K562 (cell line): ENCODE data around the gene P4HTM. TPM values are rescaled to one million over a fixed set of nuclear protein-coding genes. Genes with fewer than 3 reads are reported as not detected.

Experiments
- BRD9 ChIP-seq: fragments of 450-650 bp; IDR thresholded peaks from 2 replicates; pipeline ENCODE4 v1.6.1; 2018; ENCODE audit warnings: low read depth; ENCODE audit not compliant: partially characterized antibody
- ETV5 ChIP-seq: sonication (generic); formaldehyde crosslinking; IDR thresholded peaks from 2 replicates; pipeline ENCODE4 v1.4.0; 2020; ENCODE audit warnings: low read depth, mild to moderate bottlenecking, missing genetic modification reagents
- JUNB ChIP-seq: fragments of 450-650 bp; formaldehyde crosslinking; conservative IDR thresholded peaks from 2 replicates; pipeline ENCODE4 v1.4.0; 2020; ENCODE audit warnings: mild to moderate bottlenecking
- MBD2 ChIP-seq: sonication (generic); IDR thresholded peaks from 2 replicates; pipeline ENCODE4 v1.6.1; 2016; ENCODE audit warnings: low read depth, borderline replicate concordance
- MCM5 ChIP-seq: fragments of 450-650 bp; IDR thresholded peaks from 2 replicates; pipeline ENCODE4 v1.6.1; 2016; ENCODE audit warnings: low read depth
- NBN ChIP-seq: fragments of 450-650 bp; IDR thresholded peaks from 2 replicates; pipeline ENCODE4 v1.6.1; 2016; ENCODE audit warnings: low read depth, mild to moderate bottlenecking
- NCOA6 ChIP-seq: fragments of 450-650 bp; IDR thresholded peaks from 2 replicates; pipeline ENCODE4 v1.6.1; 2017; ENCODE audit warnings: mild to moderate bottlenecking
- NFYB ChIP-seq: IDR thresholded peaks from 2 replicates; pipeline ENCODE4 v1.6.1; 2011; ENCODE audit warnings: mild to moderate bottlenecking, moderate library complexity; ENCODE audit not compliant: insufficient read length; ENCODE audit errors: extremely low read depth
- NONO ChIP-seq, 2 experiments: fragments of 200-400 bp in 1 of 2; fragments of 450-650 bp in 1 of 2; formaldehyde crosslinking in 1 of 2; IDR thresholded peaks; 2 replicates each; pipeline ENCODE4 v1.6.1; 2017; ENCODE audit warnings: low read depth in 2 of 2, mild to moderate bottlenecking in 2 of 2, moderate library complexity in 2 of 2, low read length in 1 of 2
- PCBP2 ChIP-seq: fragments of 200-400 bp; formaldehyde crosslinking; IDR thresholded peaks from 2 replicates; pipeline ENCODE4 v1.6.1; 2018; ENCODE audit warnings: low read length, low read depth, mild to moderate bottlenecking, moderate library complexity; ENCODE audit not compliant: poor library complexity, severe bottlenecking
- ZKSCAN3 ChIP-seq: fragments of 250-450 bp; sonication (Bioruptor Pico); IDR thresholded peaks from 2 replicates; pipeline ENCODE4 v1.4.0; 2020
- ZNF12 ChIP-seq: sonication (generic); formaldehyde crosslinking; IDR thresholded peaks from 2 replicates; pipeline ENCODE4 v1.4.0; 2020; ENCODE audit warnings: mild to moderate bottlenecking, missing genetic modification reagents
- ZSCAN29 ChIP-seq: fragments of 450-650 bp; IDR thresholded peaks from 2 replicates; pipeline ENCODE4 v1.6.1; 2017
- polyA plus RNA-seq, 8 experiments: library from polyadenylated mRNA; depleted of rRNA in 4 of 8; stranded (reverse) in 5 of 8; unstranded in 3 of 8; fragments of >200 nt; fragmentation: Nextera tagmentation in 2 of 8; fragmentation: Illumina TruSeq in 1 of 8; extraction: Ambion mirVana in 2 of 8; extraction: Trizol in 1 of 8; gene quantifications; 2 replicates each; pipeline versions ENCODE4 v1.2.1 to v1.2.3, GENCODE V29; 2011 to 2014; ENCODE audit warnings: inconsistent platforms in 1 of 8, missing spikeins in 1 of 8
- total RNA-seq, 7 experiments: library from RNA; depleted of rRNA in 6 of 7; stranded (reverse); fragments of >200 nt in 6 of 7; fragmentation: Illumina TruSeq in 2 of 7; extraction: Trizol in 2 of 7; gene quantifications; 2 replicates each; pipeline versions ENCODE4 v1.2.1 to v1.2.3, GENCODE V29; 2011 to 2021; ENCODE audit warnings: low replicate concordance in 1 of 7
- TF ChIP-seq, protein P1 (sequence below): fragments of 250-450 bp; sonication (Bioruptor Pico); IDR thresholded peaks from 2 replicates; pipeline ENCODE4 v1.5.0; 2021; ENCODE audit warnings: mild to moderate bottlenecking, borderline replicate concordance
- TF ChIP-seq, protein P2 (sequence below): fragments of 250-450 bp; sonication (Bioruptor Pico); IDR thresholded peaks from 2 replicates; pipeline ENCODE4 v1.4.0; 2020
- TF ChIP-seq, protein P3 (sequence below): fragments of 450-650 bp; IDR thresholded peaks from 2 replicates; pipeline ENCODE4 v1.6.1; 2018; ENCODE audit not compliant: partially characterized antibody

Gene P4HTM
- total and polyA plus RNA-seq, 9 of the 15 experiments (the other 6 are each of a cell fraction or from before 2014, with no cell fraction given): 0.09 to 0.66 (median 0.25) TPM; not detected in 2

DNA sequence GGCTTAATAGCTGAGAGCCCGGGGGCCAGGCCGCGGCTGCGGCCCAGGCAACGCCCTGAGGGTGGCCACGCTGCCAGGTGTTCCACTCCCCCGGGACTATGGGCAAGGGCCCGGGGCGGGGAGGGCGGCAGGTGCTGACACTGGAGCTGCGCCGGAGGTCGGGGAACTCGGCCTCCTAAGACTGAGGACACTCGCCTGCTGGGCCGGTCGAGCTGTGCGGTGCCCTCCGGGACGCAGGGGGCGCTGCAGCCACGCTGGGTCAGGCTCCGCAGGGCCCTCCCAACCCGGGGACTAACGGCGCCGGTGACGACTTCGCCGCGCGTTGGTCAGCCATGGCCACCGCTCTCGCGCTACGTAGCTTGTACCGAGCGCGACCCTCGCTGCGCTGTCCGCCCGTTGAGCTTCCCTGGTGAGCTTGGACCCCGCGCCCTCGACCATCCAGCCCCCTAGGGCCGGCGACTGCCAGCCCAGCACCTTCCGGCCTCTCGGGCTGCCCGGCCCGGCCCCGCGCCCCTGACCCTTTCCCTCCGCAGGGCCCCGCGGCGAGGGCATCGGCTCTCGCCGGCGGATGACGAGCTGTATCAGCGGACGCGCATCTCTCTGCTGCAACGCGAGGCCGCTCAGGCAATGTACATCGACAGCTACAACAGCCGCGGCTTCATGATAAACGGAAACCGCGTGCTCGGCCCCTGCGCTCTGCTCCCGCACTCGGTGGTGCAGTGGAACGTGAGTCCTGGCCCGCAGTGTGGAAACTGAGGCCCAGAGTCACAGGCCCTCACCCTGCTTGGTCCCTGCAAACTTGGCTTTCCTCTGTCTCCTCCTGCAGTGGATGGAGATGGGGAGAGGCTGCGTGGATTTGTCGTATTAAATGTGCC, 32.0 kb downstream of the P4HTM start, which contains the start of gene NDUFAF3 (continued):
- TF ChIP-seq ZKSCAN3: no peak
- TF ChIP-seq NCOA6: no peak
- TF ChIP-seq, protein P1, sequence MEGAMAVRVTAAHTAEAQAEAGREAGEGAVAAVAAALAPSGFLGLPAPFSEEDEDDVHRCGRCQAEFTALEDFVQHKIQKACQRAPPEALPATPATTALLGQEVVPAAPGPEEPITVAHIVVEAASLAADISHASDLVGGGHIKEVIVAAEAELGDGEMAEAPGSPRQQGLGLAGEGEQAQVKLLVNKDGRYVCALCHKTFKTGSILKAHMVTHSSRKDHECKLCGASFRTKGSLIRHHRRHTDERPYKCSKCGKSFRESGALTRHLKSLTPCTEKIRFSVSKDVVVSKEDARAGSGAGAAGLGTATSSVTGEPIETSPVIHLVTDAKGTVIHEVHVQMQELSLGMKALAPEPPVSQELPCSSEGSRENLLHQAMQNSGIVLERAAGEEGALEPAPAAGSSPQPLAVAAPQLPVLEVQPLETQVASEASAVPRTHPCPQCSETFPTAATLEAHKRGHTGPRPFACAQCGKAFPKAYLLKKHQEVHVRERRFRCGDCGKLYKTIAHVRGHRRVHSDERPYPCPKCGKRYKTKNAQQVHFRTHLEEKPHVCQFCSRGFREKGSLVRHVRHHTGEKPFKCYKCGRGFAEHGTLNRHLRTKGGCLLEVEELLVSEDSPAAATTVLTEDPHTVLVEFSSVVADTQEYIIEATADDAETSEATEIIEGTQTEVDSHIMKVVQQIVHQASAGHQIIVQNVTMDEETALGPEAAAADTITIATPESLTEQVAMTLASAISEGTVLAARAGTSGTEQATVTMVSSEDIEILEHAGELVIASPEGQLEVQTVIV (CRISPR knock-in tag): no peak
- no peak for TF ChIP-seq MCM5
- no peak for TF ChIP-seq ZSCAN29
- peak; percentile 39; the same call in 1 of the 2 replicates for TF ChIP-seq MBD2
- TF ChIP-seq ZNF12 (CRISPR knock-in tag): peak; percentile 26; the same call in 1 of the 2 replicates
- no peak for TF ChIP-seq PCBP2
- no peak for TF ChIP-seq JUNB (CRISPR knock-in tag)
- TF ChIP-seq NFYB: no peak
- TF ChIP-seq, protein P2, sequence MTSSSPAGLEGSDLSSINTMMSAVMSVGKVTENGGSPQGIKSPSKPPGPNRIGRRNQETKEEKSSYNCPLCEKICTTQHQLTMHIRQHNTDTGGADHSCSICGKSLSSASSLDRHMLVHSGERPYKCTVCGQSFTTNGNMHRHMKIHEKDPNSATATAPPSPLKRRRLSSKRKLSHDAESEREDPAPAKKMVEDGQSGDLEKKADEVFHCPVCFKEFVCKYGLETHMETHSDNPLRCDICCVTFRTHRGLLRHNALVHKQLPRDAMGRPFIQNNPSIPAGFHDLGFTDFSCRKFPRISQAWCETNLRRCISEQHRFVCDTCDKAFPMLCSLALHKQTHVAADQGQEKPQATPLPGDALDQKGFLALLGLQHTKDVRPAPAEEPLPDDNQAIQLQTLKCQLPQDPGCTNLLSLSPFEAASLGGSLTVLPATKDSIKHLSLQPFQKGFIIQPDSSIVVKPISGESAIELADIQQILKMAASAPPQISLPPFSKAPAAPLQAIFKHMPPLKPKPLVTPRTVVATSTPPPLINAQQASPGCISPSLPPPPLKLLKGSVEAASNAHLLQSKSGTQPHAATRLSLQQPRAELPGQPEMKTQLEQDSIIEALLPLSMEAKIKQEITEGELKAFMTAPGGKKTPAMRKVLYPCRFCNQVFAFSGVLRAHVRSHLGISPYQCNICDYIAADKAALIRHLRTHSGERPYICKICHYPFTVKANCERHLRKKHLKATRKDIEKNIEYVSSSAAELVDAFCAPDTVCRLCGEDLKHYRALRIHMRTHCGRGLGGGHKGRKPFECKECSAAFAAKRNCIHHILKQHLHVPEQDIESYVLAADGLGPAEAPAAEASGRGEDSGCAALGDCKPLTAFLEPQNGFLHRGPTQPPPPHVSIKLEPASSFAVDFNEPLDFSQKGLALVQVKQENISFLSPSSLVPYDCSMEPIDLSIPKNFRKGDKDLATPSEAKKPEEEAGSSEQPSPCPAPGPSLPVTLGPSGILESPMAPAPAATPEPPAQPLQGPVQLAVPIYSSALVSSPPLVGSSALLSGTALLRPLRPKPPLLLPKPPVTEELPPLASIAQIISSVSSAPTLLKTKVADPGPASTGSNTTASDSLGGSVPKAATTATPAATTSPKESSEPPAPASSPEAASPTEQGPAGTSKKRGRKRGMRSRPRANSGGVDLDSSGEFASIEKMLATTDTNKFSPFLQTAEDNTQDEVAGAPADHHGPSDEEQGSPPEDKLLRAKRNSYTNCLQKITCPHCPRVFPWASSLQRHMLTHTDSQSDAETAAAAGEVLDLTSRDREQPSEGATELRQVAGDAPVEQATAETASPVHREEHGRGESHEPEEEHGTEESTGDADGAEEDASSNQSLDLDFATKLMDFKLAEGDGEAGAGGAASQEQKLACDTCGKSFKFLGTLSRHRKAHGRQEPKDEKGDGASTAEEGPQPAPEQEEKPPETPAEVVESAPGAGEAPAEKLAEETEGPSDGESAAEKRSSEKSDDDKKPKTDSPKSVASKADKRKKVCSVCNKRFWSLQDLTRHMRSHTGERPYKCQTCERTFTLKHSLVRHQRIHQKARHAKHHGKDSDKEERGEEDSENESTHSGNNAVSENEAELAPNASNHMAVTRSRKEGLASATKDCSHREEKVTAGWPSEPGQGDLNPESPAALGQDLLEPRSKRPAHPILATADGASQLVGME (CRISPR knock-in tag): no peak
- TF ChIP-seq BRD9: peak; percentile 23
- TF ChIP-seq ETV5 (CRISPR knock-in tag): no peak
- TF ChIP-seq, protein P3, sequence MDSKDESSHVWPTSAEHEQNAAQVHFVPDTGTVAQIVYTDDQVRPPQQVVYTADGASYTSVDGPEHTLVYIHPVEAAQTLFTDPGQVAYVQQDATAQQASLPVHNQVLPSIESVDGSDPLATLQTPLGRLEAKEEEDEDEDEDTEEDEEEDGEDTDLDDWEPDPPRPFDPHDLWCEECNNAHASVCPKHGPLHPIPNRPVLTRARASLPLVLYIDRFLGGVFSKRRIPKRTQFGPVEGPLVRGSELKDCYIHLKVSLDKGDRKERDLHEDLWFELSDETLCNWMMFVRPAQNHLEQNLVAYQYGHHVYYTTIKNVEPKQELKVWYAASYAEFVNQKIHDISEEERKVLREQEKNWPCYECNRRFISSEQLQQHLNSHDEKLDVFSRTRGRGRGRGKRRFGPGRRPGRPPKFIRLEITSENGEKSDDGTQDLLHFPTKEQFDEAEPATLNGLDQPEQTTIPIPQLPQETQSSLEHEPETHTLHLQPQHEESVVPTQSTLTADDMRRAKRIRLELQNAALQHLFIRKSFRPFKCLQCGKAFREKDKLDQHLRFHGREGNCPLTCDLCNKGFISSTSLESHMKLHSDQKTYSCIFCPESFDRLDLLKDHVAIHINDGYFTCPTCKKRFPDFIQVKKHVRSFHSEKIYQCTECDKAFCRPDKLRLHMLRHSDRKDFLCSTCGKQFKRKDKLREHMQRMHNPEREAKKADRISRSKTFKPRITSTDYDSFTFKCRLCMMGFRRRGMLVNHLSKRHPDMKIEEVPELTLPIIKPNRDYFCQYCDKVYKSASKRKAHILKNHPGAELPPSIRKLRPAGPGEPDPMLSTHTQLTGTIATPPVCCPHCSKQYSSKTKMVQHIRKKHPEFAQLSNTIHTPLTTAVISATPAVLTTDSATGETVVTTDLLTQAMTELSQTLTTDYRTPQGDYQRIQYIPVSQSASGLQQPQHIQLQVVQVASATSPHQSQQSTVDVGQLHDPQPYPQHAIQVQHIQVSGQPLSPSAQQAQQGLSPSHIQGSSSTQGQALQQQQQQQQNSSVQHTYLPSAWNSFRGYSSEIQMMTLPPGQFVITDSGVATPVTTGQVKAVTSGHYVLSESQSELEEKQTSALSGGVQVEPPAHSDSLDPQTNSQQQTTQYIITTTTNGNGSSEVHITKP: peak; percentile 39
- TF ChIP-seq NBN: no peak
- peak in 1 of 2 experiments; percentile 71; a peak in 3 of 4 replicates for TF ChIP-seq NONO (IDR thresholded peaks at IDR 0.05; ENCODE audit: low read depth in 2 of 2, low read length in 1 of 2)
